ENCODE measurements around the gene RAB8B.
A peak's percentile ranks its signal among the peaks of the same experiment; 100 is the strongest.
"Not testable (repeated sequence)": the region's sequence is repeated elsewhere in the genome, so short reads cannot be mapped to it uniquely, and the experiment has no call there.

The RAB8B gene

GRCh38 chr15:63186065-63186464, 3.3 kb upstream of the RAB8B start:
- no peak for DNase-seq

- DNase-seq, result no peak
Observed at GRCh38 chr15:63187589-63188226, 1.7 kb upstream of the RAB8B start.

- no peak for DNase-seq
Observed at GRCh38 chr15:63188247-63188925, 1.0 kb upstream of the RAB8B start.

- DNase-seq, result no peak
Observed at GRCh38 chr15:63189941-63190768, 749 bp downstream of the RAB8B start.

- DNase-seq, result no peak
Observed at GRCh38 chr15:63190769-63191649, 1.6 kb downstream of the RAB8B start.

GRCh38 chr15:63191895-63192618, 2.7 kb downstream of the RAB8B start:
- peak; percentile 55 for DNase-seq

GRCh38 chr15:63192619-63193206, 3.3 kb downstream of the RAB8B start:
- no peak for DNase-seq

GRCh38 chr15:63194302-63194701, 4.9 kb downstream of the RAB8B start:
- DNase-seq, result no peak

- DNase-seq, result no peak
Observed at GRCh38 chr15:63194880-63195568, 5.6 kb downstream of the RAB8B start.

- no peak for DNase-seq
Observed at GRCh38 chr15:63195569-63196015, 6.2 kb downstream of the RAB8B start.

- DNase-seq, result no peak
Observed at GRCh38 chr15:63196842-63197241, 7.4 kb downstream of the RAB8B start.

GRCh38 chr15:63197626-63198025, 8.2 kb downstream of the RAB8B start:
- no peak for DNase-seq

- DNase-seq, result no peak
Observed at GRCh38 chr15:63198371-63199250, 9.2 kb downstream of the RAB8B start.

- DNase-seq, result no peak
Observed at GRCh38 chr15:63200464-63201249, 11.3 kb downstream of the RAB8B start.

- no peak for DNase-seq
Observed at GRCh38 chr15:63202861-63203260, 13.5 kb downstream of the RAB8B start.

- peak; percentile 59 for DNase-seq
Observed at GRCh38 chr15:63203451-63204090, 14.2 kb downstream of the RAB8B start.

- DNase-seq, result no peak
Observed at GRCh38 chr15:63206079-63206478, 16.7 kb downstream of the RAB8B start.

GRCh38 chr15:63208824-63209223, 19.4 kb downstream of the RAB8B start:
- not testable (repeated sequence) for DNase-seq

All from activated gamma-delta T cell treated with Interleukin-2 at 50 U/mL for 16 hours (primary cell).